K562 (cell line): Measurements from ENCODE around the gene RNF166. TPM values are rescaled to one million over a fixed set of nuclear protein-coding genes. Genes with fewer than 3 reads are reported as not detected.

Source experiments
- ARNT ChIP-seq, 2 experiments: fragments of 450-650 bp; IDR thresholded peaks; 2 replicates each; pipeline ENCODE4 v1.6.1; 2016; ENCODE audit warnings: mild to moderate bottlenecking in 1 of 2
- FIP1L1 ChIP-seq: fragments of 200-400 bp; formaldehyde crosslinking; IDR thresholded peaks from 2 replicates; pipeline ENCODE4 v1.6.1; 2018; ENCODE audit warnings: mild to moderate bottlenecking, low read depth, low read length; ENCODE audit not compliant: poor library complexity, severe bottlenecking
- HMG20A ChIP-seq: fragments of 450-650 bp; formaldehyde crosslinking; conservative IDR thresholded peaks from 2 replicates; pipeline ENCODE4 v1.4.0; 2020; ENCODE audit warnings: mild to moderate bottlenecking, mixed read lengths
- MAFF ChIP-seq: IDR thresholded peaks from 2 replicates; pipeline ENCODE4 v1.6.1; 2012; ENCODE audit warnings: low read length, improper control_type of control experiment
- NBN ChIP-seq: fragments of 450-650 bp; IDR thresholded peaks from 2 replicates; pipeline ENCODE4 v1.6.1; 2016; ENCODE audit warnings: low read depth, mild to moderate bottlenecking
- PHF20 ChIP-seq: fragments of 450-650 bp; IDR thresholded peaks from 2 replicates; pipeline ENCODE4 v1.6.1; 2018; ENCODE audit not compliant: partially characterized antibody
- RBM22 ChIP-seq: fragments of 200-400 bp; formaldehyde crosslinking; IDR thresholded peaks from 2 replicates; pipeline ENCODE4 v1.6.1; 2018; ENCODE audit warnings: low read length, low read depth; ENCODE audit not compliant: poor library complexity, severe bottlenecking
- SMARCE1 ChIP-seq: fragments of 450-650 bp; IDR thresholded peaks from 2 replicates; pipeline ENCODE4 v1.7.1; 2016; ENCODE audit warnings: mild to moderate bottlenecking
- TARDBP ChIP-seq: fragments of 450-650 bp; IDR thresholded peaks from 2 replicates; pipeline ENCODE4 v1.6.1; 2016
- ZBTB17 ChIP-seq: fragments of 450-650 bp; formaldehyde crosslinking; IDR thresholded peaks from 2 replicates; pipeline ENCODE4 v1.4.0; 2020; ENCODE audit warnings: mild to moderate bottlenecking
- ZNF384 ChIP-seq: IDR thresholded peaks from 2 replicates; pipeline ENCODE4 v1.6.1; 2012; ENCODE audit warnings: low read depth, low read length, improper control_type of control experiment
- ZNF41 ChIP-seq: fragments of 250-450 bp; sonication (Bioruptor Pico); conservative IDR thresholded peaks from 2 replicates; pipeline ENCODE4 v1.4.0; 2020; ENCODE audit warnings: mild to moderate bottlenecking
- ZNF644 ChIP-seq: fragments of 200-800 bp; sonication (Bioruptor generic); IDR thresholded peaks from 2 replicates; pipeline ENCODE4 v1.6.1; 2016; ENCODE audit warnings: low read depth, missing genetic modification characterization, missing compliant biosample characterization
- polyA plus RNA-seq, 8 experiments: library from polyadenylated mRNA; depleted of rRNA in 4 of 8; stranded (reverse) in 5 of 8; unstranded in 3 of 8; fragments of >200 nt; fragmentation: Nextera tagmentation in 2 of 8; fragmentation: Illumina TruSeq in 1 of 8; extraction: Ambion mirVana in 2 of 8; extraction: Trizol in 1 of 8; gene quantifications; 2 replicates each; pipeline versions ENCODE4 v1.2.1 to v1.2.3, GENCODE V29; 2011 to 2014; ENCODE audit warnings: inconsistent platforms in 1 of 8, missing spikeins in 1 of 8
- total RNA-seq, 7 experiments: library from RNA; depleted of rRNA in 6 of 7; stranded (reverse); fragments of >200 nt in 6 of 7; fragmentation: Illumina TruSeq in 2 of 7; extraction: Trizol in 2 of 7; gene quantifications; 2 replicates each; pipeline versions ENCODE4 v1.2.1 to v1.2.3, GENCODE V29; 2011 to 2021; ENCODE audit warnings: low replicate concordance in 1 of 7
- TF ChIP-seq, protein P1 (sequence below): fragments of 450-650 bp; formaldehyde crosslinking; IDR thresholded peaks from 2 replicates; pipeline ENCODE4 v1.4.0; 2022; ENCODE audit warnings: mild to moderate bottlenecking, moderate library complexity
- TF ChIP-seq, protein P2 (sequence below): fragments of 200-600 bp; sonication (generic); IDR thresholded peaks from one replicate; pipeline ENCODE4 v1.6.1; 2012; ENCODE audit warnings: mild to moderate bottlenecking, low read depth, low read length, inconsistent platforms

The RNF166 gene
- total and polyA plus RNA-seq, 9 of the 15 experiments (the other 6 are each of a cell fraction or from before 2014, with no cell fraction given), result 0.56 to 60.3 (median 19.5) TPM

DNA sequence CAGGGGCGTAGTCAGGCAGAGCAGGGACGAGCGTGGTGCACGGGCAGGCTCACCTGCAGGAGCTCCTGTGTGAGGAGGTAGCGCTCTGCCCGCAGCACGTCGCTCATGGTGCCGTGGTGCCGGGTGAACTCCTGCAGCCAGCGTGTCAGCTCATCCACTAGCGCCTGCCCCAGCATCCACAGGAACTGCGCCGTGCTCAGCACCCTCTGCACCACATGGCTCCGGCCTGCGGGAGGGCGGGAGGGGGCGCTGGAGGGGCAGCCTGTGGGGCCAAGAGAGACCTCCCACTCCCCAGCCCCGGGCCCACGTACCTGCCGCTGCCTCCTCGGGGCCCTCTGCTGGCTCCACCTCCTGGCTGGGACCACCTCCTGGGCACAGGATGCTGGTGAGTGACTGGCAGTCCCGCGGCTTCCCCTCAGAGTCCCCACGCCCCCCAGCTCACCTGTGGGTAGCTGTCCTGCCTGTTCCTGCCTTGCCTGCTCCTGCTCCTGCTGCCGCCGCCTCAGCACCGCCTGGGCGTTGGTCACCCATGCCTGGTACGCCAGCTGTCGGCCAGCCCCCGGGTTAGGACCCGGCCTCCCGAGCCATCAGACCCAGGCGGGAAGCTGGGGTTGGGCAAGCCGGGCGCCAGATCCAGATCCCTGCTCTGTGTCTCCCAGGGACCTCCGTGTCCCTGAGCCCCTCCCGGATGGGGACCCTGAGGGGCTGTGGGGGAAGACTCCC, 16.7 kb upstream of the RNF166 start (continued):
- TF ChIP-seq PHF20 (no peak), ZNF384 (no peak), FIP1L1 (peak; percentile 31), HMG20A (CRISPR knock-in tag) (no peak), TARDBP (no peak), MAFF (no peak), ZNF41 (peak; percentile 73; the same call in 1 of the 2 replicates), SMARCE1 (no peak), RBM22 (peak; percentile 81), ZBTB17 (no peak), ARNT (IDR thresholded peaks at IDR 0.05) (no peak), ZNF644 (tag) (no peak), NBN (no peak)
- TF ChIP-seq, protein P1, sequence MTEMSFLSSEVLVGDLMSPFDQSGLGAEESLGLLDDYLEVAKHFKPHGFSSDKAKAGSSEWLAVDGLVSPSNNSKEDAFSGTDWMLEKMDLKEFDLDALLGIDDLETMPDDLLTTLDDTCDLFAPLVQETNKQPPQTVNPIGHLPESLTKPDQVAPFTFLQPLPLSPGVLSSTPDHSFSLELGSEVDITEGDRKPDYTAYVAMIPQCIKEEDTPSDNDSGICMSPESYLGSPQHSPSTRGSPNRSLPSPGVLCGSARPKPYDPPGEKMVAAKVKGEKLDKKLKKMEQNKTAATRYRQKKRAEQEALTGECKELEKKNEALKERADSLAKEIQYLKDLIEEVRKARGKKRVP (CRISPR knock-in tag), result no peak
- TF ChIP-seq, protein P2, sequence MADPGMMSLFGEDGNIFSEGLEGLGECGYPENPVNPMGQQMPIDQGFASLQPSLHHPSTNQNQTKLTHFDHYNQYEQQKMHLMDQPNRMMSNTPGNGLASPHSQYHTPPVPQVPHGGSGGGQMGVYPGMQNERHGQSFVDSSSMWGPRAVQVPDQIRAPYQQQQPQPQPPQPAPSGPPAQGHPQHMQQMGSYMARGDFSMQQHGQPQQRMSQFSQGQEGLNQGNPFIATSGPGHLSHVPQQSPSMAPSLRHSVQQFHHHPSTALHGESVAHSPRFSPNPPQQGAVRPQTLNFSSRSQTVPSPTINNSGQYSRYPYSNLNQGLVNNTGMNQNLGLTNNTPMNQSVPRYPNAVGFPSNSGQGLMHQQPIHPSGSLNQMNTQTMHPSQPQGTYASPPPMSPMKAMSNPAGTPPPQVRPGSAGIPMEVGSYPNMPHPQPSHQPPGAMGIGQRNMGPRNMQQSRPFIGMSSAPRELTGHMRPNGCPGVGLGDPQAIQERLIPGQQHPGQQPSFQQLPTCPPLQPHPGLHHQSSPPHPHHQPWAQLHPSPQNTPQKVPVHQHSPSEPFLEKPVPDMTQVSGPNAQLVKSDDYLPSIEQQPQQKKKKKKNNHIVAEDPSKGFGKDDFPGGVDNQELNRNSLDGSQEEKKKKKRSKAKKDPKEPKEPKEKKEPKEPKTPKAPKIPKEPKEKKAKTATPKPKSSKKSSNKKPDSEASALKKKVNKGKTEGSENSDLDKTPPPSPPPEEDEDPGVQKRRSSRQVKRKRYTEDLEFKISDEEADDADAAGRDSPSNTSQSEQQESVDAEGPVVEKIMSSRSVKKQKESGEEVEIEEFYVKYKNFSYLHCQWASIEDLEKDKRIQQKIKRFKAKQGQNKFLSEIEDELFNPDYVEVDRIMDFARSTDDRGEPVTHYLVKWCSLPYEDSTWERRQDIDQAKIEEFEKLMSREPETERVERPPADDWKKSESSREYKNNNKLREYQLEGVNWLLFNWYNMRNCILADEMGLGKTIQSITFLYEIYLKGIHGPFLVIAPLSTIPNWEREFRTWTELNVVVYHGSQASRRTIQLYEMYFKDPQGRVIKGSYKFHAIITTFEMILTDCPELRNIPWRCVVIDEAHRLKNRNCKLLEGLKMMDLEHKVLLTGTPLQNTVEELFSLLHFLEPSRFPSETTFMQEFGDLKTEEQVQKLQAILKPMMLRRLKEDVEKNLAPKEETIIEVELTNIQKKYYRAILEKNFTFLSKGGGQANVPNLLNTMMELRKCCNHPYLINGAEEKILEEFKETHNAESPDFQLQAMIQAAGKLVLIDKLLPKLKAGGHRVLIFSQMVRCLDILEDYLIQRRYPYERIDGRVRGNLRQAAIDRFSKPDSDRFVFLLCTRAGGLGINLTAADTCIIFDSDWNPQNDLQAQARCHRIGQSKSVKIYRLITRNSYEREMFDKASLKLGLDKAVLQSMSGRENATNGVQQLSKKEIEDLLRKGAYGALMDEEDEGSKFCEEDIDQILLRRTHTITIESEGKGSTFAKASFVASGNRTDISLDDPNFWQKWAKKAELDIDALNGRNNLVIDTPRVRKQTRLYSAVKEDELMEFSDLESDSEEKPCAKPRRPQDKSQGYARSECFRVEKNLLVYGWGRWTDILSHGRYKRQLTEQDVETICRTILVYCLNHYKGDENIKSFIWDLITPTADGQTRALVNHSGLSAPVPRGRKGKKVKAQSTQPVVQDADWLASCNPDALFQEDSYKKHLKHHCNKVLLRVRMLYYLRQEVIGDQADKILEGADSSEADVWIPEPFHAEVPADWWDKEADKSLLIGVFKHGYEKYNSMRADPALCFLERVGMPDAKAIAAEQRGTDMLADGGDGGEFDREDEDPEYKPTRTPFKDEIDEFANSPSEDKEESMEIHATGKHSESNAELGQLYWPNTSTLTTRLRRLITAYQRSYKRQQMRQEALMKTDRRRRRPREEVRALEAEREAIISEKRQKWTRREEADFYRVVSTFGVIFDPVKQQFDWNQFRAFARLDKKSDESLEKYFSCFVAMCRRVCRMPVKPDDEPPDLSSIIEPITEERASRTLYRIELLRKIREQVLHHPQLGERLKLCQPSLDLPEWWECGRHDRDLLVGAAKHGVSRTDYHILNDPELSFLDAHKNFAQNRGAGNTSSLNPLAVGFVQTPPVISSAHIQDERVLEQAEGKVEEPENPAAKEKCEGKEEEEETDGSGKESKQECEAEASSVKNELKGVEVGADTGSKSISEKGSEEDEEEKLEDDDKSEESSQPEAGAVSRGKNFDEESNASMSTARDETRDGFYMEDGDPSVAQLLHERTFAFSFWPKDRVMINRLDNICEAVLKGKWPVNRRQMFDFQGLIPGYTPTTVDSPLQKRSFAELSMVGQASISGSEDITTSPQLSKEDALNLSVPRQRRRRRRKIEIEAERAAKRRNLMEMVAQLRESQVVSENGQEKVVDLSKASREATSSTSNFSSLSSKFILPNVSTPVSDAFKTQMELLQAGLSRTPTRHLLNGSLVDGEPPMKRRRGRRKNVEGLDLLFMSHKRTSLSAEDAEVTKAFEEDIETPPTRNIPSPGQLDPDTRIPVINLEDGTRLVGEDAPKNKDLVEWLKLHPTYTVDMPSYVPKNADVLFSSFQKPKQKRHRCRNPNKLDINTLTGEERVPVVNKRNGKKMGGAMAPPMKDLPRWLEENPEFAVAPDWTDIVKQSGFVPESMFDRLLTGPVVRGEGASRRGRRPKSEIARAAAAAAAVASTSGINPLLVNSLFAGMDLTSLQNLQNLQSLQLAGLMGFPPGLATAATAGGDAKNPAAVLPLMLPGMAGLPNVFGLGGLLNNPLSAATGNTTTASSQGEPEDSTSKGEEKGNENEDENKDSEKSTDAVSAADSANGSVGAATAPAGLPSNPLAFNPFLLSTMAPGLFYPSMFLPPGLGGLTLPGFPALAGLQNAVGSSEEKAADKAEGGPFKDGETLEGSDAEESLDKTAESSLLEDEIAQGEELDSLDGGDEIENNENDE, result peak; percentile 27
